NCI-H2107 treated with DMSO at 0.1 percent for 48 hours (cell line): ENCODE results near the gene LCE3E.
A peak's percentile ranks its signal among the peaks of the same experiment; 100 is the strongest.
"Not testable (repeated sequence)": the region's sequence is repeated elsewhere in the genome, so short reads cannot be mapped to it uniquely, and the experiment has no call there.

Source experiments
- DNase-seq: peaks from one replicate; lab custom pipeline; 2025; ENCODE audit not compliant: unreplicated experiment; lab: John Stamatoyannopoulos, UW

The LCE3E gene

GRCh38 chr1:152566681-152567080 is at the start of gene LCE3E:
LCE3E (minus strand) TSS chr1:152566780; CDS start chr1:152566208, 572 bp downstream.
- no peak for DNase-seq

GRCh38 chr1:152613511-152613910 is 46.9 kb upstream of the LCE3E start, which contains the start of gene LCE3B:
LCE3B (plus strand) TSS chr1:152613811; CDS start chr1:152613811, 0 bp downstream.
- DNase-seq, result no peak

GRCh38 chr1:152599934-152600333 is 33.4 kb upstream of the LCE3E start, which contains the start of gene LCE3C:
LCE3C (plus strand) TSS chr1:152600234; CDS start chr1:152600732, 498 bp downstream.
- DNase-seq, result no peak

- DNase-seq, result no peak
These were observed 30.4 kb upstream of the LCE3E start for GRCh38 chr1:152596986-152597385.

GRCh38 chr1:152585586-152585985 is 19.0 kb upstream of the LCE3E start:
- no peak for DNase-seq

- DNase-seq, result no peak
These were observed 16.1 kb upstream of the LCE3E start for GRCh38 chr1:152582647-152583046.

GRCh38 chr1:152580433-152580832 is 13.9 kb upstream of the LCE3E start, which contains the start of gene LCE3D:
LCE3D (minus strand) TSS chr1:152580516; CDS start chr1:152579936, 580 bp downstream.
- no peak for DNase-seq

GRCh38 chr1:152579526-152579925 is 12.9 kb upstream of the LCE3E start:
- DNase-seq, result not testable (repeated sequence)

GRCh38 chr1:152577168-152577567 is 10.6 kb upstream of the LCE3E start:
- no peak for DNase-seq

GRCh38 chr1:152565535-152566215 is 905 bp downstream of the LCE3E start:
- DNase-seq, result no peak

- no peak for DNase-seq
These were observed 1.5 kb downstream of the LCE3E start for GRCh38 chr1:152565115-152565514.

- not testable (repeated sequence) for DNase-seq
These were observed 18.2 kb downstream of the LCE3E start for GRCh38 chr1:152548358-152548757.

GRCh38 chr1:152546704-152547103 is 19.9 kb downstream of the LCE3E start:
- no peak for DNase-seq

- no peak for DNase-seq
These were observed 22.8 kb downstream of the LCE3E start for GRCh38 chr1:152543820-152544219.

GRCh38 chr1:152539901-152540300 is 26.7 kb downstream of the LCE3E start:
- DNase-seq, result no peak

- DNase-seq, result no peak
These were observed 29.1 kb downstream of the LCE3E start for GRCh38 chr1:152537496-152537895.

- no peak for DNase-seq
These were observed 30.8 kb downstream of the LCE3E start for GRCh38 chr1:152535774-152536173.

GRCh38 chr1:152533327-152533938 is 33.1 kb downstream of the LCE3E start:
- DNase-seq, result peak; percentile 1

GRCh38 chr1:152525080-152525641 is 41.4 kb downstream of the LCE3E start:
- DNase-seq, result no peak

GRCh38 chr1:152520561-152521090 is 46.0 kb downstream of the LCE3E start:
- DNase-seq, result no peak

- no peak for DNase-seq
These were observed 46.7 kb downstream of the LCE3E start for GRCh38 chr1:152519851-152520250.
